Activated CD4-positive, alpha-beta T cell treated with anti-CD3 and anti-CD28 coated beads, Interleukin-10, Interleukin-2, amounts not matched to agents 100 ng/mL and 50 ng/mL, durations not matched to agents 16 hours and 8 hours (primary cell): Measurements from ENCODE around the gene CDR2.

Source experiments
- DNase-seq: peaks from one replicate; pipeline ENCODE4 v3.0.0-alpha.2; 2020

CDR2 gene

GRCh38 chr16:22348291-22348690 is 26.1 kb downstream of the CDR2 start:
- no peak for DNase-seq

GRCh38 chr16:22347100-22347820 is 27.2 kb downstream of the CDR2 start:
- DNase-seq, result no peak

DNA sequence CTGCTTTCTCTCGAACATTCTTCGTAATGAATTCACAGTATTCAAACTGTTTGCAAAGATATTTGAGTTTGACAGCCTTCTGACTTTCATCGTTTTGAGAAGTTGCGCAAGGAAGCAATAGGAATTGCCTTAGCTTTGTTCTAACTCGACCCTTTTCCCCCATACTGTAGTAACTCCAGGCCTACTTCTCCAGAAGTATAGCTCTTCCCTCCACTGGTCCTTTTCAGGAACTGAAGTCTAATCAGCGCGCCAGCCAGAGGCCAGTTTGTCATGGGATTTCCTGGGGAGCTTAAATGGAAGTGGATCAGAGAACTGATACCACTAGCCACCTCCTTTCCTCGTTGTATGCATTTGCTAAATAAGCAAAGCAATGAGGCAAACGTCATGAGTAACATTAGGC is 27.9 kb downstream of the CDR2 start:
- DNase-seq, result no peak

DNA sequence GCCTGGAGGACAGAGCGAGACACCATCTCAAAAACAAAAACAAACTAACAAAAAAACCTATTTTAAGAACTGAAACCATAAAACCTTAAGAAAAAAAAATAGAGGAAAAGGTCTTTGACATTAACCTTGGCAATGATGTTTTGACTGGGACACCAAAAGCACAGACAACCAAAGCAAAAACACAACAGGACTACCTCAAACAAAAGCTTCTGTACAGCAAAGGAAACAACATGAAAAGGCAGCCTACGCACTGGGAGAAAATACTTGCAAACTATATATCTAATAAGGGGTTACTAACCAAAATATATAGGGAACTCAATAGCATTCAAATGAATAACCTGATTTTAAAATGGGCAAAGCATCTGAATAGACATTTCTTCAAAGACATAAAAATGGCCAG is 32.3 kb downstream of the CDR2 start:
- no peak for DNase-seq

DNA sequence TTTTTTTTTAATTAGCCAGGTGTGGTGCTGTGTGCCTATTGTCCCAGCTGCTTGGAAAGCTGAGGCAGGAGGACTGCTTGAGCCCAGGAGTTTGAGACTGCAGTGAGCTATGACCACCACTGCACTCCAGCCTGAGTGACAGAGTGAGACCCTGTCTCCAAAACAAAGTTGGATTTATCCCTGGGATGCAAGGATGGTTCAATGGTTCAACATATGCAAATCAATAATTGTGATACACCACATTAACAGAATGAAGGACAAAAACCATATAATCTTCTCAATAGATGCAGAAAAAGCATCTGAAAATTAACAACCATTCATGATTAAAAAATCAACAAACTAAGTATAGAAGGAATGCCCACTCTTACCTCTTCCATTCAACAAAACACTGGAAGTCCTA is 33.5 kb downstream of the CDR2 start:
- no peak for DNase-seq

- DNase-seq, result no peak
Measured at GRCh38 chr16:22337849-22338635, 36.4 kb downstream of the CDR2 start.

- DNase-seq, result no peak
Measured at GRCh38 chr16:22337045-22337444, 37.4 kb downstream of the CDR2 start.

- DNase-seq, result no peak
Measured at GRCh38 chr16:22336581-22336980, 37.8 kb downstream of the CDR2 start.

DNA sequence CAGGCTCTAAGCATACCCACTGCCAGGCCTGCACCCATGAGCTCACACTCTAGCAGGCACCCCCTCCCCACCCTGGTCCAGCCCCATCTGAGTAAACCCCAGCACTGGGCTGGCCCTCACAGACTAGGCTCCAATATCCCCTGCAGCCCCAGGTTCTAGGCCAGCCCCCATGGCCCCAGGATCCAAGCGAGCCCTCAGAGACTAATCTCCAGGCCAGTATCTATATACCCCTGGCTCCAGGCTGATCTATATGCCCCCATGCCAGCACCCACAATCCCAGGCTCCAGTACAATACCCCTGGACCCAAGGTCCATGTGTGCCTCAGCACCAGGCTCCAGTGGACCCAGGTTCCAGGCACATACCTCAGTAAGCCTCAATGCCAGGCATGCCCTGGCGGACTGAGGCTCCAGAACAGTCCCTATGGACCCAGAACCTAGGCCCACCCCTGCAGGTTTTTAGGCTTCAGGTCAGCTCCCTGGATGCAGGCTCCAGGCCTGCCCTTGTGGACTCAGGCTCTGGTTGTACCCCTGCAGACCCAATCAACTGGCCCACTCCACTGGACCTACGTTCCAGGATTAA is 38.7 kb downstream of the CDR2 start:
- DNase-seq, result no peak

- no peak for DNase-seq
Measured at GRCh38 chr16:22333457-22333994, 40.9 kb downstream of the CDR2 start.

DNA sequence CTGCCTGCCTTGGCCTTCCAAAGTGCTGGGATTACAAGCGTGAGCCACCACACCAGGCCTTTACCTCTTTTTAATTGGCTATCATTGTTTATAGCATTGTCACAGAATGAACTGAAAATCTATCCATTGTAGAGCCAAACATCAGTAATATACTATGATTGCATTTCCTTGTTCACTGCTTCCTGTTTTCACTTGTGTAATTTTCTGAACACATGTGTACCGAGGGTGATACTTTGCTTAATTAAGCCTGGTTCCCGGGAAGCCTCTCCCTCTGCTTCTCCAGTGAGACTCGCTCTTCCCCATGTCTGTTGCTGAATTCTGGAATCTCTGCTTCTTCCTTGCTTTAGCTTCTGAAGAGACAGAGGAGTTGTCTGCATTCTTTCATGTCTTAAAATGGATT is 44.1 kb downstream of the CDR2 start:
- DNase-seq, result no peak

DNA sequence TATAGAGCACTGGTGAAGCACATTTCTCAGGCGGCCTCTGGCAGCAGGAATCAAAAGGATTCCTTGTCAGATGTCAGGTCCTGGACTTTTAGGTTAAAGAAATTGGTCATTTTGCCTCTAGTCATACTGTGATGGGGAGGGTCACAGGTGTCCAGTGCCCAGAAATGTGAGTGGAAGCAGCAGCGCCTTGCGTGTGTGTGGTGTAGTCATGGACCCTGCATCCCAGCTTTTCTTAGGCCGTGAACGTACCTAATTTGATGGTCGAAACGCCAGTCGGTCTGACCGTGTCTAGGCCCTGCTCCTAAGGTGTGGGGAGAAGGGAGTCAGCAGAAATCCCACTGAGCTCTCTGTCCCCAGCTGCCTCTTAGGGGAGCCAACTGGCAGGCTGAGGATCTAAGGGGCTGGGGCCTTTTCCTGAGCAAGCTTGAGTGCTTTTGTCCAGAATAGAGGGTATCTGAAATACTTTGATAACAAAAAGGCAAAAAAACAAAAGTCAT is 45.2 kb downstream of the CDR2 start:
- no peak for DNase-seq

DNA sequence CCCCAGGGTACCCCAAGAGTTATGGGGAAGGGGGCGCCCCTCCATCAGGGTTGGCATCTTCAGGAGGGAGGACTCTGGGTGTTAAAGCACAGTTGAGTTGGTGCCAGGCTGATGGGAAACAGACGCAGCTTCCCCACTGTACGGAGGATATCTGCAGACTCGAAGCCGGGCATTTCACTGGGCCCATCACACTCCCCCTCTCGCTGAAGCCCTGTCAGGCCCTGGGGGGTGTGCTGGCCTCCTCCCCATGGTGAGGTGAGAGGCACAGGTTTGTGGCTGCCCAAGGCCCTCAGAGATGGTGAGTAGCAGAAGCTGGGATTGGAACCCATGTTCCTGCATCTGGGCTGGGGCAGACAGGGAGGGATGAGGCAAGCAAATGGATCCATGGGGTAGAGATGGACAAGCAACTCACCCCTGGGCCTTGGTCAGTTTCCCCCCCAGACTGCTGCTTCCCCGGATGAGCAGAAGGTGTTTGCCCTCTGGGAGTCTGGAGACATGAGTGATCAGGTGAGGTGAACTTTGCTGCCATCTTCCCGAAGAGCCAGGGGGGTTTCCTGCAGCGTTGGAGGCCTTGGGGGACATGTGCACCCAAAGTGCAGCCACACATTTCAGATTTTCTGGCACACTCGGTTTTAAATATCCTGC is 46.2 kb downstream of the CDR2 start:
- no peak for DNase-seq

GRCh38 chr16:22327446-22327775 is 47.0 kb downstream of the CDR2 start:
- DNase-seq, result no peak

DNA sequence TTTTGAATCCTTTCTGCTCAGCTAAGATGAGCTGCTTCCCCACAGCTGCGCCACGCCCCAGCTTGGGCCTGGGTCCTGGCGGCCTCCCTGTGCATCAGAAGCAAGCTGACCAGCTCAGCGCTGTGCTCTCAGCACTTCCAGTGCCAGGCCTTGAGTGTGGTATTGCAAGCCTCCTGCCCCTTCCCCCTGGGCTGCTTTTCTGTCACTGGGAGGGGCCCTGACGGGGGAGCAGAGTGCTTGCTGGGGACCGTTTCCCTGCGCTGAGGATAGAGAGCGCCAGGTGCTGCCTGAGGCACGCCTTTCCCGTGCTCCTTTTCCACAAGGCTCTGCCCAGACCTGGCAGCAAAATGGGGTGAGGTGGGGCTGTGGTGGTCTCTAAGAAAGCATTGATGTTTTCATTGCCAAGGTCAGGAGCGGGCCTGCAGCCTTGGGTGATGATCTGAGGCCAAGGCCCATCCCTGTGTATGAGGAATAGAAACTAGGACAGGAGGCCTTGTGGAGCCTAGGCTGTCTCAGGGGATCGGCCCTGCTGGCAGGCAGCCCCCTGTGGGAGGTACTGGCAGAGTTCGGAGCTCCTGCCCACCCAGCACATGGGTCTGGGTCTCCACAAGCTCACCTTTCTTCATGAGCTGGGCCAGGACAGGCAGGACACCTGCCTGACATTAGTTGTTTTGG is 47.5 kb downstream of the CDR2 start:
- no peak for DNase-seq

DNA sequence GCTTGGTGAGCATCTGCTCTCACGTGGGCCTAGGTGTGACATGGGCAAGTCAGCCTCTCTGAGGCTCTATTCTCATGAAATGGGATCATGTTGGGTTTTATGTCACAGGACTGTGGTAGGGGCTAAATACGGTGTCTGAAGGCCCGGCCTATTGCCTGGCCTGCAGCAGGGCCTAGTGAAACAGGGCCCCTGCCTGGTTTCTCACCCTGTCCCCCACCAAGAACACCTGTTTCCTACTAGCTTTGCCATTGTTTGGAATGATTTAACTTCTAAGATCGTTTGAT is 48.1 kb downstream of the CDR2 start:
- DNase-seq, result no peak

DNA sequence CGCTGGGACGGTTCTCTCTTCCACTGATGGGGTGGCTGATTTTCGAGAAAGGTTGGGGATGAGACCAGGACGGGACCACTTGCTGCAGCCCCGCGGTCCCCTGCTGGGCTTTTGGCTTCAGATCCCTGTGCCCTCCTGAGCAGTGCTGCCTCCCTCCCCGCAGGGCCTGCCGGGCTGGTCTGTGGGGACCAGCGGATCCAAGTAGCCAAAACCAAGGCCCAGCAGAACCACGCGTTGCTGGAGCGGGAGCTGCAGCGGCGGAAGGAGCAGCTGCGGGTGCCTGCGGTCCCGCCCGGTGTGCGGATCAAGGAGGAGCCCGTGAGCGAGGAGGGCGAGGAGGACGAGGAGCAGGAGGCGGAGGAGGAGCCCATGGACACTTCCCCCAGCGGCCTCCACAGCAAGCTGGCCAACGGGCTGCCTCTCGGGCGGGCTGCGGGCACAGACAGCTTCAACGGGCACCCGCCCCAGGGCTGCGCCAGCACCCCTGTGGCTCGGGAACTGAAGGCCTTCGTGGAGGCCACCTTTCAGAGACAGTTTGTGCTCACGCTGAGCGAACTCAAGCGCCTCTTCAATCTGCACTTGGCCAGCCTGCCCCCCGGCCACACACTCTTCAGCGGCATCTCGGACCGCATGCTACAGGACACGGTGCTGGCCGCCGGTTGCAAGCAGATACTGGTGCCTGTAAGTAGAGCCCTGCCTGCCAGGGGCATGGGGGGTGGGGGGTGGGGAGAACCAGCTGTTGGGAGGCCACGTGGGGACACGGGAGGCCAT is 48.6 kb downstream of the CDR2 start:
- no peak for DNase-seq

GRCh38 chr16:22324787-22325597 is 49.4 kb downstream of the CDR2 start:
- DNase-seq, result no peak

DNA sequence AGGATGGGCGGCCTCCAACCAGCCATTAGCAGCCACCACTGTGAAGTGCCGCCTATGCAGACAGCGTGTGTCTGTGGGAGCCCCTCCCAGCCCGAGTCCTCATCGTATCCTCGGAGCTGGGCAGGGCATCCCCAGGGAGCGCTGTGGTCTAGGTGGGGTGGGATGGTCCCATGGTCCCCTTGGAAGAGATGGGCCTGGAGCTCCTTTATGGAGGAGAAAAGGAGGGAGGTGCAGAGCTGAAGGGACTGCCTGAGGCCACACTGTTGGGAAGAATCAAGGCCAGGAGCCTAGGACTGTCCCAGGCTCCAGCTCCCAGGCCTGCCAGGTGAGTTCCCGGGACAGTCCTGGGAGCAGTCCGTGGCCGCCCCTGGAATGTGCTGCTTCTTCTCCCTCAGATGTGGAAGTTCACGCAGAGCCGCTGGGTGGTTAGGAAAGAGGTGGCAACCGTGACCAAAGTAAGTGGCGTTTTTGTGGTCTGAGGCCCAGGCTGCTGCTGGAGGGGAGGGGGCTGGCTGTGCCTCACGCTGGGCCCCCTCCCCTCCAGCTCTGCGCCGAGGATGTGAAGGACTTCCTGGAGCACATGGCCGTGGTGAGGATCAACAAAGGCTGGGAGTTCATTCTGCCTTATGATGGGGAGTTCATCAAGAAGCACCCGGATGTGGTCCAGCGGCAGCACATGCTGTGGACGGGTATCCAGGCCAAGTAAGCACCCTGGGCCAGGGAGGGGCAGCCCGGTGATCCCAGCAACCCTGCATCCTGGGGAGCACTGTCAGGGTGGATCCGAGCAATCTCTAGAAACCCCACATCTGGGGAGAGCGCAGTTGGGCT is 50.2 kb downstream of the CDR2 start:
- no peak for DNase-seq
